Activated T-helper 1 cell treated with anti-CD3 and anti-CD28 coated beads, Interleukin-2, amount 50 U/mL, for 16 hours (primary cell): ENCODE data around the gene CTPS2.
"Not testable (repeated sequence)": the region's sequence is repeated elsewhere in the genome, so short reads cannot be mapped to it uniquely, and the experiment has no call there.

Source experiments
- DNase-seq, 2 donors: peaks; one replicate each; pipeline ENCODE4 v3.0.0-alpha.2; 2020; ENCODE audit warnings: low read depth in 1 of 2, low spot score in 1 of 2

The CTPS2 gene

GRCh38 chrX:16606142-16606720, 106.2 kb downstream of the CTPS2 start:
- DNase-seq, result no peak

- DNase-seq, result no peak
Measured at GRCh38 chrX:16604337-16604736, 108.1 kb downstream of the CTPS2 start.

- DNase-seq, result no peak
Measured at GRCh38 chrX:16603822-16604221, 108.6 kb downstream of the CTPS2 start.

- not testable (repeated sequence) for DNase-seq
Measured at GRCh38 chrX:16603235-16603634, 109.2 kb downstream of the CTPS2 start.

DNA sequence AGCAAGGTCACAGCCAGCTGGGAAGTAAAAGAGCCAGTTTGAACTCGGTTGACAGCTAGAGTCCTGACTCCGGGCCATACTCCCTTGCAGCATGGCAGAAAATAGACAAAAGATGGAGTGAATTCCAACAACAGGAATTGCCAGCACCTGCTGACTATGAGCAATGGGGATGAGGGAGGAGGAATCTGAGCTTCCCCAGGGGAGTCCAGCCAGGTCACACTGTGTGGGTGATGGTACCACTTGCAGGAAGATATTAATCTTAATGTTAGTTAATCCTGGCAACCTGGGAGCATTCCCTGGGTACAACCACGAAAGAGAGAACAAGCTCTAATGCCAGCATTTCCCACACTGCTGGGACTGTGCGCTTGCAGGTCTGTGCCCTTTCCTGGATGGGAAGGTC, 110.6 kb downstream of the CTPS2 start:
- no peak for DNase-seq

DNA sequence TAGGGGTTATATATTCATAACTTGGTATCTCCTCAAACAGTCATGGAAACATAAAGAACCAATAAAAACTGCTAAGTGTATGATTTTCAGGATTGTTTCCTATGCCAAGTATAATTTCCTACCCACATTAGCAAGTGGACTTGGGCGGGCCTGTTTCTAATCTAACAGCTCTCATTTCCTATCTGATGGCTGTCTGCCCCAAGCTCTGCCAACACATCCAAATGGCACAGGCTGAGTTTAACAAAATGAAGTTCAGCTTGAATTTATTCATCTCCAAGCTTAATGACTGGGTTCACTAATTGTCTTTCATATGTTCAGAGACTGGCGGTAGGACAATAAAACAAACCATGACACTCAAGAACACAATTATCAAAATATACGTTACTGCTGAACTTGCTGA, 118.0 kb downstream of the CTPS2 start:
- no peak for DNase-seq

GRCh38 chrX:16593801-16594200, 118.7 kb downstream of the CTPS2 start:
- DNase-seq, result no peak

DNA sequence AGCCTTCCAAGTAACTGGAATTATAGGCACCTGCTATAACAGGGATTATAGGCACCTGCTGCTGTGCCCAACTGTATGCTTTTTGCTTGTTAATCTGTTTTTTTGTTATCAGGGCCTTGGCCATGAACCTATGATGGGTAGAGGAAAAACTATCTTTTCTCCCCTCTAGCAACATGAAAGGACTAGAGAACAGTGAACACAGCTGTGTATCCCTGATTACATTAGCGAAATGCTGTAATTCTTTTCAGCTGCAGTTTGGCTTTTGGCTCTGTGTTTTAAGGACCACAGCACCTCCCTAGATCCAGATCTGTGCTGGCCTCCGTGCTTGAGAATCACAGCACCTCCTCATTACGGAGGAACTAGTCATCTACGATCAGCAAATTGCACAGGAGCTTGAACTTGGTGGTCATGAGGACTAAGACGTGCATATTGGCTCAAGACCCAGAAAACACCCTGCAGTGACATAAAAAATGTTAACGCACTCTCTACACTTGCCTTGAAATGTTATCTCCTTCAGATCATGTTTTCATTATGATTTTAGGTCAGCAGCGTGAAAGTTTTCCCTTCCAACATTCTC, 120.2 kb downstream of the CTPS2 start:
- no peak for DNase-seq

DNA sequence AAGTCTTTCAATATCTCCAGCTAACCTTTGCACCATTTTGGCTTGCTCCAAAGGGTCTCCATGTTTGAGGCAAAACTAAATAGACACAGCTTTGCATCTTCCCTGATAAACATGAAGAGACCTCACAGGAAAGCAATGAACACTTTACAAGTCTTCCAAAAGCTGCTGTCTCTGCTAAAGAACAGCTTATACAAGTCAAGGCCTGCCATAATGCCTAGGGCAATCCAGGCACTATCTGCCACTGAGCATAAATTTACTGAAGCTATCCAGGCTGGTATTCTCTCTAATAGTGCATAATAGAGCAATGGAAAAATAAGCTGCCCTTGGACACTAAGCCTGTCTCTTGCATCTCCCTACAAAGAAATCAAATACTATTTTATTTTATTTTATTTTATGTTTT, 122.6 kb downstream of the CTPS2 start:
- DNase-seq, result no peak

DNA sequence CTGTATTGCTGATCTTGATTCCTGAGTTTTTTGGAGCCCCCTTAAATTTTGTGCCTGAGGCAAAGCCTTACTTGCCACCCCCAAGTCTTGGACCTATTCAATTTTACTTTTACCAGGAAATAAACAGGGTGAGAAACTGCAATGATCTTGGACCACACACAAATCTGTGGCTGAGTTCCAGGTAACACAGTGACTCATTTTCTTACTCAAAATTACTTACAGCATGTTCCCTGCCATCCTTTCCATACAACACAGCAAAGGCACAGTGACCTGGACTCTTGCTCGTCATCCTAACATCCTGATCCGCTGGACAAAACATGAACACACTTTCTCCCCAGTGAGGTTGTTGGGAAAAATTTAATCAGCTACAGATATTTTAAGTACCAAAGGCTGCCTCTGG, 123.3 kb downstream of the CTPS2 start:
- no peak for DNase-seq

DNA sequence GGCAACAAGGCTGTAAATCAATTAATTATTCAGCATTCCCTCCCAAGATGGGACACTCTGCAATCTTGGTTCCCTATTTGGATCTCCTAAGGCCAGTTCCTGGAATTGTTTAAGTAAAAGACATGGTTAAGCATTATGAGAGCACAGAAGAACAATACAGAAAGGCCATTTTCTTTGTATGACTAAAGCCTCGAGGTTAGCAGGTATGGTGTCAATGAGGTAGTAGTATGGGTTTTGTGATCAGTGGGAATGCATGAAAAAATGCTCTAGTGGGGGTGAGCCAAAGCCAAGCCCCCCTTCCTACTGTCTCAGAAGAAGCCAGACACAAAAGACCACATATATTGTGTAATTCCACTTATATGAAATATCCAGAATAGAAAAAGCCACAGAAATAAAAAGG, 124.2 kb downstream of the CTPS2 start:
- DNase-seq, result no peak

GRCh38 chrX:16587836-16588235, 124.6 kb downstream of the CTPS2 start:
- no peak for DNase-seq

GRCh38 chrX:16586377-16587112, 125.9 kb downstream of the CTPS2 start:
- DNase-seq, result no peak

DNA sequence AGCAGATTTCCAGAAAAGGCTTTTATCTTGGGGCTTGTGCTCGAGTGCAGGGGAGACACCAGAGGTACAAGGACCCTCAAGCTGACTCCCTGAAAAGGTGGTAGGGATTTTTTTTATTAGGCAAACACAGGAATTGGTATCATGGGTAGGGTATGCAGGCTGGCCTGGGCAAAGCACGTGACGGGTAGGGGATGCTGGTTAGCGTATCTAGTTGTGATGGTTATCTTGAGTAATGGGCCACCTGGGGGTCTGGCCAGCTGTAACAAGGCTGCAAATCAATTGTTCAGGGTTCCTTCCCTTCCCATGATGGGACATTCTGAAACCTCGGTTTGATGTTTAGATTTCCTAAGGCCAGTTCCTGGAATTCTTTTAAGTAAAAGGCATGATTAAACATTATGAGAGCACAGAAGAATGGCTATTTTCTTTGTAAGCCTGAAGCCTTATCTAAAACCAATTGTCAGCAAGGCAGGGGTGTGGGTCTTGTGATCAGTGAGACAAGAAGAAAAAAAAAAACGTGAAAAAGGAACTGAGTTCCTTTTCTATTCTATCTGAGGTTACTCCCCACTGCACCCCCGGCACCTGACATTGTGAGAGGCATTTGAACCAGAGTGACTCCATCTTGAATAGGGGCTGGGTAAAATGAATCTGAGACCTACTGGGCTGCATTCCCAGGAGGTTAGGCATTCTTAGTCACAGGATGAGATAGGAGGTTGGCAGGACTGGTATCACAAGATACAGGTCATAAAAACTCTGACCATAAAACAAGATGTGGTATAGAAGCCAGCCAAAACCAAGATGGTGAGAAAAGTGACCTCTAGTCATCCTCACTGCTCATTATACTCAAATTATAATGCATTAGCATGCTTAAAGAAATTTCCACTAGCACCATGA, 126.7 kb downstream of the CTPS2 start:
- DNase-seq, result no peak

DNA sequence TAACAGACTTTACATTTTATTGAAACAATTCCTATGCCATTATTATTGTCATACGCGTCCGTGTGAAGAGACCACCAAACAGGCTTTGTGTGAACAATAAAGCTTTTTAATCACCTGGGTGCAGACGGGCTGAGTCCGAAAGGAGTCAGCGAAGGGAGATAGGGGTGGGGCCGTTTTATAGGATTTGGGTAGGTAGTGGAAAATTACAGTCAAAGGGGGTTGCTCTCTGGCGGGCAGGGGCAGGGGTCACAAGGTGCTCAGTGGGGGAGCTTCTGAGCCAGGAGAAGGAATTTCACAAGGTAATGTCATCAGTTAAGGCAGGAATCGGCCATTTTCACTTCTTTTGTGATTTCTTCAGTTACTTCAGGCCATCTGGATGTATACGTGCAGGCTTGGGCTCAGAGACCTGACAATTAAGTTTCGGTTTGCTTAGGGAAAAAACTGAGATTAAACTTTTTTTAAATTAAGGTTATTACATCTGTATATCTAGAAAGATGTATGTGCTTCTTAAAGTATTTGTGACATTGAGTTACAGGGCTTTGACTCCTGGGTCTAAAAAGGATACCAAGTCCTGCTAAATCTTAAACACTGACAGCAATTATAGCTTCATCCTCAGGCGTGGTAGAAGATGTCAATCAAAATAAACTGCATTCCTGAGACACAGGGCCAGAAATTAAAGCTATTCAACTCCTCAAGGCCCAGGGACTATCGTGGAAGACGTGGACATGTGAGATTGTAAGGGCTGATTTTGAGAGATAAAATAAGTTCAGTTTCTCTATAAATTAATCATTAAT, 132.3 kb downstream of the CTPS2 start:
- not testable (repeated sequence) for DNase-seq

DNA sequence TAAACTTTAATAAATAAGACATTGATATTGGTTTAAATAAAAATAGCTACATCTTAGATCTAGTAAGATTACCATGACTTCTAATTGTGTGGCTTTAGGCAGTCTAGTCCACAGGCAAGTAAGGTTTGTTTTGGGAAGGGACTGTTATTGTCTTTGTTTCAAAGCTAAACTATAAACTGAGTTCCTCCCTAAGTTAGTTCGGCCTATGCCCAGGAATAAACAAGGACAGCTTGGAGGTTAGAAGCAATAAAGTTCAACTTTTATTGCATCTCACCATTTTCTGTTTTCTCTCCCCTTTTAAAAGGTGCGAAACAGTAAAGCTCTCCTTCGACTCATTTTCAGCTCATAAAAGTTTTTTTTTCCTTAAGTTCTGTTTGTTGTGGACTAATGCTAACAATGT, 133.0 kb downstream of the CTPS2 start:
- no peak for DNase-seq

DNA sequence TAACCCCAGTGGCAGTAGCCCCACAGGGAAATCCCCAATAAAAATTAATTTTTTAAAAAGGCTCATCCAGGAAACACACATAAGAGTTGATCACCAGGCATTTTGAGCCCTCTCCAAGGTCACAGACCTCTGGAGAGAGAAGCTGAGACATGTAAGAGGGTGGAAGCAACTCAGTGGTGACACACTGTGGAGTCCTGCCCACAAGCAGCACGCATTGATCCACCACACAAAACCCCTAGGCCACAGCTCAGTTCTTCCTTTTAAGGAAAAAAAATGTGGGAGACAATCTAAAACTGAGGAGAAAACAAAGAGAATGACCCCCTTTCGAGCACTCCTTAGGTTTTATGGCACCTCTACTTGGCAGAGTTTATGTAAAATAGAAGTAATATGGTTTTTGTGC, 134.3 kb downstream of the CTPS2 start:
- no peak for DNase-seq

GRCh38 chrX:16577483-16578029, 134.9 kb downstream of the CTPS2 start:
- DNase-seq, result no peak

DNA sequence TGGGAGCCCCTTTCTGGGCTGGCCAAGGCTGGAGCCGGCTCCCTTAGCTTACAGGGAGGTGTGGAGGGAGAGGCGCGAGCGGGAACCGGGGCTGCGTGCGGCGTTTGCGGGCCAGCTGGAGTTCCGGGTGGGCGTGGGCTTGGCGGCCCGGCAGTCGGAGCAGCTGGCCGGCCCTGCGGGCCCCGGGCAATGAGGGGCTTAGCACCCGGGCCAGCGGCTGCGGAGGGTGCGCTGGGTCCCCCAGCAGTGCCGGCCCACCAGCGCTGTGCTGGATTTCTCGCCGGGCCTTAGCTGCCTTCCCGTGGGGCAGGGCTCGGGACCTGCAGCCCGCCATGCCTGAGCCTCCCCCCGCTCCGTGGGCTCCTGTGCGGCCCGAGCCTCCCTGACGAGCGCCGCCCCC, 137.1 kb downstream of the CTPS2 start:
- DNase-seq, result not testable (repeated sequence)

DNA sequence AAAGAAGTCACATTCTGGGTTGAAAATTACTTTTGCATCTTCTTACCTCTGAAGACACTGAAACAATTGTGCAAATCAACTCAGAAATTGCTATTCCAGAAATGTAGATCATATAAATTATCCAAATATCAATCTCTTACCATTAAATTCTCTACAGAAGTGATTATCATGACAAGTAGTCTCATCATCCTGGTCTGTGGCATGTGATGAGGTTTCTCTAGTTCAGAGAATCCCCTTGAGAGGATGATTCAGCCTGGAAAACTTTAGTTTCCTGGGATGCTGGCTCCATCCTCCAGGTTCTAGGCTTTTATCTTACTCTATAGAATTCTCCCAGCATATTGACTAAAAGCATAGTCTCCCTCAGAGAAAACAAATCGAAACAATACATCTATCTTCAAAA, 138.7 kb downstream of the CTPS2 start:
- no peak for DNase-seq

DNA sequence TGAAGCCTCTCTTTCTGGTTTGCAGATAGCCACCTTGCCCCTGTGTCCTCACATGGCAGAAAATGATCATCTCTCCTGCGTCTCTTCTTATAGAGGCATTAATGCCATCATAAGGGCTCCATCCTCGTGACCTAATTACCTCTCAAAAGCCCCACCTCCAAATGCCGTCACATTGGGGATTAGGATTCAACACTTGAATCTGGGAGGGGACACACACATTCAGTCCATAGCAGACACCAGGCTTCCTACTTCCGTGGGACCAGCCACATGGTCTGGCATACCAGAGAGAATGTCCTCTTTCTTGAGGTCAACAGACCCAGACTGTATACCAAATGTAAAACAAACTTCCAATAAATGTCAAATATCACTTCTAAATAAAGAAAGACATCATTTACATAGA, 144.8 kb downstream of the CTPS2 start:
- DNase-seq, result no peak
